Testis (tissue), 3 donors: ENCODE results near the gene ALKBH7. TPM values are rescaled to one million over a fixed set of nuclear protein-coding genes. Genes with fewer than 3 reads are reported as not detected.

Source experiments
- DNase-seq: peaks from one replicate; pipeline ENCODE4 v3.0.0-alpha.2; 2019
- H3K27ac ChIP-seq, 2 donors: fragments of 200-600 bp; sonication (generic); one replicate each; pipeline ENCODE4 v1.5.1; 2019
- H3K27me3 ChIP-seq: fragments of 200-600 bp; sonication (generic); one replicate; pipeline ENCODE4 v1.5.1; 2019
- H3K36me3 ChIP-seq: fragments of 200-600 bp; sonication (generic); one replicate; pipeline ENCODE4 v1.5.1; 2017; ENCODE audit warnings: low read depth; ENCODE audit errors: missing control alignments
- H3K4me1 ChIP-seq: fragments of 200-600 bp; sonication (generic); one replicate; pipeline ENCODE4 v1.5.1; 2019
- H3K4me3 ChIP-seq, 2 donors: fragments of 200-600 bp; sonication (generic); one replicate each; pipeline ENCODE4 v1.5.1; 2017 to 2019
- H3K9me3 ChIP-seq: fragments of 200-600 bp; sonication (generic); one replicate; pipeline ENCODE4 v1.5.1; 2017
- POLR2A ChIP-seq: fragments of 450-650 bp; IDR thresholded peaks from one replicate; pipeline ENCODE4 v1.6.1; 2017; ENCODE audit warnings: antibody characterized with exemption, mild to moderate bottlenecking, moderate library complexity
- whole genome bisulfite sequencing, 2 donors: methylation state at CpG; one replicate each; pipeline ENCODE4 v1.1.5; 2018; 5-methylcytosine and 5-hydroxymethylcytosine counted together
- intact Hi-C: fragments of 100-400 bp; cut with DNase I; formaldehyde crosslinking; loops from one replicate; pipeline ENCODE4 v1.15.1; 2023; ENCODE audit warnings: low total_unique reads
- polyA plus RNA-seq: library from polyadenylated mRNA; stranded (reverse); fragments of 350-450 nt; fragmentation: Illumina TruSeq; extraction: RNeasy Lipid Tissue Mini Kit (QIAGEN cat#74804); gene quantifications from one replicate; pipeline ENCODE4 v1.2.3, GENCODE V29; 2014; ENCODE audit warnings: low read depth, low replicate concordance; ENCODE audit not compliant: insufficient read depth
- total RNA-seq, 2 donors: library from RNA; depleted of rRNA; stranded (reverse); fragments of >200 nt; gene quantifications; one replicate each; pipeline ENCODE4 v1.2.3, GENCODE V29; 2016
- TF ChIP-seq, protein P1 (sequence below), 3 experiments: fragments of 450-650 bp in 2 of 3; fragments of 200-600 bp in 1 of 3; sonication (generic) in 1 of 3; IDR thresholded peaks; one replicate each; pipeline ENCODE4 v1.5.1; 2016 to 2019; ENCODE audit warnings: antibody characterized with exemption in 3 of 3, mild to moderate bottlenecking in 2 of 3, moderate library complexity in 1 of 3

The ALKBH7 gene
- total and polyA plus RNA-seq, 3 donors from 2014 or later, result 243 to 608 (median 524) TPM

DNA sequence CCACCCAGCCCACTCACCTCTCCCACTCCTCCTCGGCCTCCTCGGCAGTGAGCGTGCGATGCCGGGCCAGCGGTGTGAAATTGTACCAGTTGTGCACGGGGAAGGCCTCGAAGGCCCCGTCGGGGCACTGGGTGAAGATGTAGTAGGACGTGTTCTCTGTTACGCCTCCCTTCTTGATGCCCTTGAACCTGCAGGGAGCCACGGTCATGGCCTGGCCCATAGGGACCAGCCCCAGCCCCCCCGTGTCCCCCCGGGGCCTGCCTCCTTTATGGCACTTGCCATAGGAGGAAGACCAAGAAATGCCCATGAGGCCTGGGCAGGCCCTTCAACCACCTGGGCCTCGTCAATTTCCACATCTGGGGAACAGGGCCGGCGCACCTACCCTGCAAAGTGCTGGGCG lies 14.8 kb downstream of the ALKBH7 start:
- Histone ChIP-seq H3K27me3 (no peaks in the 10 kb centered on the region), H3K4me3 (no peak overlapping the region), H3K9me3 (no peaks in the 10 kb centered on the region), H3K36me3 (no peaks in the 10 kb centered on the region), H3K27ac (no peak overlapping the region), H3K4me1 (no peaks in the 10 kb centered on the region)
- intact Hi-C loops, result no loop called here
- TF ChIP-seq, protein P1, sequence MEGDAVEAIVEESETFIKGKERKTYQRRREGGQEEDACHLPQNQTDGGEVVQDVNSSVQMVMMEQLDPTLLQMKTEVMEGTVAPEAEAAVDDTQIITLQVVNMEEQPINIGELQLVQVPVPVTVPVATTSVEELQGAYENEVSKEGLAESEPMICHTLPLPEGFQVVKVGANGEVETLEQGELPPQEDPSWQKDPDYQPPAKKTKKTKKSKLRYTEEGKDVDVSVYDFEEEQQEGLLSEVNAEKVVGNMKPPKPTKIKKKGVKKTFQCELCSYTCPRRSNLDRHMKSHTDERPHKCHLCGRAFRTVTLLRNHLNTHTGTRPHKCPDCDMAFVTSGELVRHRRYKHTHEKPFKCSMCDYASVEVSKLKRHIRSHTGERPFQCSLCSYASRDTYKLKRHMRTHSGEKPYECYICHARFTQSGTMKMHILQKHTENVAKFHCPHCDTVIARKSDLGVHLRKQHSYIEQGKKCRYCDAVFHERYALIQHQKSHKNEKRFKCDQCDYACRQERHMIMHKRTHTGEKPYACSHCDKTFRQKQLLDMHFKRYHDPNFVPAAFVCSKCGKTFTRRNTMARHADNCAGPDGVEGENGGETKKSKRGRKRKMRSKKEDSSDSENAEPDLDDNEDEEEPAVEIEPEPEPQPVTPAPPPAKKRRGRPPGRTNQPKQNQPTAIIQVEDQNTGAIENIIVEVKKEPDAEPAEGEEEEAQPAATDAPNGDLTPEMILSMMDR (IDR thresholded peaks at IDR 0.05), result no peak
- TF ChIP-seq POLR2A, result no peak
- no peak for DNase-seq
- 94 to 96% methylated on average over 12 to 19 of the region's 19 CpGs for WGBS, 2 donors

DNA sequence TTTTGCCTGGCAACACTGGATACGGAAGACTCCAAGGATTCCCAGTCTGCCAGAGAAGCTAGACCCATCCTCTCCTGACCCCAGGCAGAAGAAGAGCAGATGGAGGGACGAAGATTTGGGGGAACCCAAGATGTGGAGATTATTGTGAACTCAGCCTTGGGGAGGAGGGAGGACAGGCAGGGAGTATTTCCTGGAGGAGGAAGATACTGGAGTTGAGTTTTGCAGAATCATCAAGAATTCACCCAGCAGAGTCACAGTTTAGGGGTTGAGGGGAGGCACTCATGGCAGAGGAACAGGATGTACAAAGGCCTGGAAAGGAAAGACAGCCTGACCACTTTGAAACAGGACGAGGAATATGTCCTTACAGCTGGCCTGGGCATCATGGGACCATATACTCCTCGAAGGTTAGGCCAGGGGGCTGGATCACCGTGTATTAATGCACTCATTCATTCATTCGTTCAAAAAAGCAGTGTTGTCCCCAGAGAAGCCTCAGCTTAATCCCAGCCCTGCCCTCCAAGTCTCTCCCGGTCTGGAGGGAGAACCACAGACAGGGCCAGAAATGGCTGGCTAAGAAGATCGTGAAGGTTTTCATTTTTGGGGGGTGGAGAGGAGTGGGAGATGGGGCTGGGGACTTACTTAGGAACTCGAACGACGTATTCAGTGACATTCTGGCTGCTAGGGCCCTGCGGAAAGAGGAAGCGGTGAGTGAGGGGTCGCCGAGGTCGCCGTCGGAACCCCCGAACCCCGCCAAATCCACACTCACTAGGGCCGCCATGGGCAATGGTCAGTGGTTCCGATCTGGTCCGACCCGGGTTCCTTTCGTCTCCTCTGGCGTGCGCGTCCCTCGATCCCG lies 19.9 kb downstream of the ALKBH7 start:
- 7% methylated on average over 20 to 26 of the region's 30 CpGs for WGBS, 2 donors
- Histone ChIP-seq H3K27ac (peak overlapping the region; percentile 95), H3K4me3 (peak overlapping the region; percentile 75 to 97), H3K9me3 (no peaks in the 10 kb centered on the region), H3K27me3 (no peaks in the 10 kb centered on the region), H3K4me1 (peaks cover 7% of the 10 kb centered on the region), H3K36me3 (no peaks in the 10 kb centered on the region)
- TF ChIP-seq POLR2A, result no peak
- TF ChIP-seq, protein P1 (IDR thresholded peaks at IDR 0.05), result no peak
- intact Hi-C loops, result loop anchor here (5.0 kb wide), 1 partner anchor 35 kb away; no protein-coding TSS in a partner anchor
- no peak for DNase-seq

DNA sequence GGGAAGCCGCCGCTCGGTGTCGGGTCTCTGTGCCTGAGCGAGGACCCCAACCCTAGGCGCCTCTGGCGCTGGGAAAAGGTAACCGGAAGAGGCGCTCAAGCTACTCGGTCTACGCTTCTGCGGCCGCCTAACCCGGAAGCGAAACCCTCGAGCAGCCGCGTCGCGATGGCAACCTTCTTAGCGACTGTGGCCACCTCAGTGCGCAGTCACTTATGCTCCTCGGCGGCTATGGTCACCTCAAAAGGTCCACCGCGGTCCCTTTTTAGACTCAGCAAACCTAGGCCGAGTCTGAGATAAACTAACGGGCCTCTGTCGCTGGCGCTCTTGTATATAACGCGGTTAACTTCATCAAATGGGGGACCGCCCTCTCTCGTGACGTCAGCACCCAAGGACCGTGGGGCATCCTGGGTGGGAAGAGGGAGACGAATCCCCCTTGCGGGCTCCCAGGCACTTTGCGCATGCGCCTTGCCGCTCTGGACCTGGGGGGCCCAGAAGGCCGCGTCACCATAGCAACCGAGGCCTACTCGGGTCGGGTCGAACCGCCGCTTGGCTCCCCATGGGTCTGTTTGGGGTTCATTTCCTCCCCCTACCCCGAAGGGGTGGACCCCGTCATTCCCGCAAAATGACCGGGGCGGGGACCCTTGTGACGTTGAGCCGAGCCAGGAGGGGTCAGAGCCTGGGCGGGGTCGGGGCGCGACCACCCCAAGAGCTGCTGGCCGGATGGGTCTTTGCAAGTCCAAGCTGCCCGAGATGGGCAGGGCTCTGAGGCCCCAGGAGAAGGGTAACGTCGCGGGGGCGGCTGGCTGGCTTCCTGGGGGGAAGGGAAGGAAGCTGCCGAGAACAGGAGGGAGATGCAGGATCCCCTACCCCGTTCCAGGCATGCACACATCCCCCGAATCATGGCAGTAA lies 20.7 kb downstream of the ALKBH7 start, which contains the start of gene GTF2F1:
TSS of gene GTF2F1 (minus strand) at position 91 of the 909 bp plus-strand sequence. CDS start 169 bp downstream, outside the sequence.
- H3K27me3 ChIP-seq, result no peaks in the 10 kb centered on the region
- WGBS, 2 donors, result 0 to 1% methylated on average over 3 to 69 of the region's 69 CpGs
- intact Hi-C loops, result loop anchor here (5.0 kb wide), 1 partner anchor 34 kb away; no protein-coding TSS in a partner anchor
- peak within 1 kb of the TSS; percentile 75 to 97 for H3K4me3 ChIP-seq
- H3K9me3 ChIP-seq, result no peaks in the 10 kb centered on the region
- TF ChIP-seq POLR2A, result no peak
- TF ChIP-seq, protein P1 (IDR thresholded peaks at IDR 0.05), result peak in 1 of 3 experiments; percentile 1
- peak; percentile 97 for DNase-seq
- peaks cover 7% of the 10 kb centered on the region for H3K4me1 ChIP-seq
- no peaks in the 10 kb centered on the region for H3K36me3 ChIP-seq
- H3K27ac ChIP-seq, result peak within 1 kb of the TSS; percentile 95

DNA sequence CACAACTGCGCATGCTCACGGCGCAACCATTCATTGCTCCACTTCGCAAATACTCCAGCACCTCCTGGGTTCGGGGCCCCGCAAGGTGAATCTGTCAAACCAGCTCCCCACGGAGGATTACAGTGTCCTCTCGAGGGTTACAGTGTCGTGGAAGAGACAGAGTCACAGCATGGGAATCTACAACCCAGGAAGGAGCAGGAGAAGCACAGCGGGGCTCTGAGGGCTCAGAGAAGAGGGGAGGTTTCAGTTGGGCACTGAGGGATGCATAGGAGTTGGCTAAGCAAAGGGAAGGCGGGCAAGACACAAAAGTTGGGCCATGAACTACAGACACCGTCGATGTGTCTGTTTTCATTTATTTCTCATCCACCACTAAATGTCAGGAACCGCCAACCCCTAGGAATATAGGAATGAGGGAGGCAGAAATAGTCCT lies 21.4 kb downstream of the ALKBH7 start:
- DNase-seq, result no peak
- Histone ChIP-seq H3K4me1 (peaks cover 7% of the 10 kb centered on the region), H3K9me3 (no peaks in the 10 kb centered on the region), H3K36me3 (no peaks in the 10 kb centered on the region), H3K27me3 (no peaks in the 10 kb centered on the region), H3K4me3 (peak overlapping the region; percentile 75 to 97), H3K27ac (peak overlapping the region; percentile 95)
- TF ChIP-seq, protein P1 (IDR thresholded peaks at IDR 0.05), result no peak
- no peak for TF ChIP-seq POLR2A
- intact Hi-C loops, result loop anchor here (5.0 kb wide), 1 partner anchor 33 kb away; no protein-coding TSS in a partner anchor
- 15 to 21% methylated on average over 14 of the region's 14 CpGs for WGBS, 2 donors
